Cardiac fibroblast (primary cell): ENCODE measurements around the gene NEURL1B.

ENCODE experiments used
- DNase-seq, 2 donors: peaks; one replicate each; pipeline versions ENCODE4 v3.0.0 to v3.0.0-alpha.2; 2010; ENCODE audit warnings: low read depth in 2 of 2
- H3K4me3 ChIP-seq, 2 donors: replicated peaks in 1 of 2; 1 replicate in 1 of 2; 2 replicates in 1 of 2; pipeline ENCODE4 v1.5.1; 2011; ENCODE audit warnings: low read depth in 2 of 2, low read length in 2 of 2, mild to moderate bottlenecking in 2 of 2, moderate library complexity in 1 of 2
- TF ChIP-seq, protein P1 (sequence below): IDR thresholded peaks from one replicate; pipeline ENCODE4 v1.5.1; 2011; ENCODE audit warnings: low read depth, mild to moderate bottlenecking, low read length, inconsistent platforms

The NEURL1B gene

GRCh38 chr5:172692451-172692850 lies 51.4 kb downstream of the NEURL1B start:
- TF ChIP-seq, protein P1, sequence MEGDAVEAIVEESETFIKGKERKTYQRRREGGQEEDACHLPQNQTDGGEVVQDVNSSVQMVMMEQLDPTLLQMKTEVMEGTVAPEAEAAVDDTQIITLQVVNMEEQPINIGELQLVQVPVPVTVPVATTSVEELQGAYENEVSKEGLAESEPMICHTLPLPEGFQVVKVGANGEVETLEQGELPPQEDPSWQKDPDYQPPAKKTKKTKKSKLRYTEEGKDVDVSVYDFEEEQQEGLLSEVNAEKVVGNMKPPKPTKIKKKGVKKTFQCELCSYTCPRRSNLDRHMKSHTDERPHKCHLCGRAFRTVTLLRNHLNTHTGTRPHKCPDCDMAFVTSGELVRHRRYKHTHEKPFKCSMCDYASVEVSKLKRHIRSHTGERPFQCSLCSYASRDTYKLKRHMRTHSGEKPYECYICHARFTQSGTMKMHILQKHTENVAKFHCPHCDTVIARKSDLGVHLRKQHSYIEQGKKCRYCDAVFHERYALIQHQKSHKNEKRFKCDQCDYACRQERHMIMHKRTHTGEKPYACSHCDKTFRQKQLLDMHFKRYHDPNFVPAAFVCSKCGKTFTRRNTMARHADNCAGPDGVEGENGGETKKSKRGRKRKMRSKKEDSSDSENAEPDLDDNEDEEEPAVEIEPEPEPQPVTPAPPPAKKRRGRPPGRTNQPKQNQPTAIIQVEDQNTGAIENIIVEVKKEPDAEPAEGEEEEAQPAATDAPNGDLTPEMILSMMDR: no peak
- no peak overlapping the region for H3K4me3 ChIP-seq
- no peak for DNase-seq

GRCh38 chr5:172692981-172693380 lies 51.9 kb downstream of the NEURL1B start:
- DNase-seq: peak in 1 of 2 donors; percentile 77
- H3K4me3 ChIP-seq: no peak overlapping the region
- TF ChIP-seq, protein P1: no peak

- TF ChIP-seq, protein P1: no peak
- H3K4me3 ChIP-seq: no peak overlapping the region
- DNase-seq: no peak
Measured at GRCh38 chr5:172694061-172694460, 53.0 kb downstream of the NEURL1B start.

DNA sequence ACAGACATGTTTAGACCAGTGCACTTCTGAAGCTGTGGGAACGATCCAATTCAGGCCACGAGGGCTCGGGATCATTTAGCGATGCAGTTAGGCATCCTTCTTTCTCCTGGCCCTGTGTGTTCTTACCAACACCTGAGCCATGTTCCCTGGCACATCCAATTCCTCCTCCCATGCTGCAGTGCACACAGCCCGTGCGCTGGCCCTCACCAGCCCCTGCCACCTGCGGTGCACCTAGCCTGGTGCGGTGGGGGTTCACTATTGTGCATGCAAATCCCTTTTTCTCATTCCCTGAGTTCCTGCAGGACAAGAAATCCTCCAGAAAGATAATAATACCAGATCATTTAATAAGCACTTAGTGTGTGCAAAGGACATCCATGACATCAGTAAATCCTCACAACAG lies 53.5 kb downstream of the NEURL1B start:
- TF ChIP-seq, protein P1: no peak
- no peak for DNase-seq
- no peak overlapping the region for H3K4me3 ChIP-seq

GRCh38 chr5:172695232-172696054 lies 54.4 kb downstream of the NEURL1B start:
- TF ChIP-seq, protein P1: no peak
- no peak overlapping the region for H3K4me3 ChIP-seq
- peak in 1 of 2 donors; percentile 22 for DNase-seq

DNA sequence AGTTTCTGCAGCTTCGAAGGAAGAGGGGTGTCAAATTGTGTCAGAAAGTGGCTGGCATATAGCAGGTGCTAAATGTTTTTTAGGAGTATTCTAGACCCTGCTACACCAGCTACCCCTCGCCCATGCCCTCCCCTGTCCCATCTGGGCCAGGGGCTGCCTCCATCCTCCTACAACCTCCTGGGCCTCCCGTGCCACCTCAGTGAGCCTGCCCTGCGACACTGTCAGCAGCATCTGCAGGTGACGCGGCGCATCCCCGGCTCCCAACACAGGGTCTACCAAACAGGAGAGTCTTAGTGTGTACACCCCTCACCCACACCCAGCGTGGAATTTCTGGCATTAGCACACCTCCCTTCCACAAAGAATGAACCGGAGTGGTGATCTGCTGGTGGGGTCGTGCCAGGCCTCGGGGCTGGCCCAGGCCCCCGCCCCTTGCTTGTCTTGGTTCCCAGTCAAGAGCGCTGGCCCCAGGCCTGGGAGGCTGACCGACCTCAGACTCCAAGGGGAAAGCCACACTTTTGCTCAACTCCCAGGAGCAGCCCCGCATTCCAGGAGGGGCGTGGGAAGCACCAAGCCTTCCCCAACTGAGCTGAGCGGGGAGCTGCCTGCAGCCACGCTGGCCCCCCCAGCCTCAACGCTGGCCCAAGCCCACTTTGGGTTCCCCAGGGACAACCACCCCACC lies 55.2 kb downstream of the NEURL1B start:
- TF ChIP-seq, protein P1: no peak
- H3K4me3 ChIP-seq: no peak overlapping the region
- DNase-seq: peak in 1 of 2 donors; percentile 69
